H1 (cell line): Measurements from ENCODE around the gene MBLAC2. TPM values are rescaled to one million over a fixed set of nuclear protein-coding genes. Genes with fewer than 3 reads are reported as not detected.

Source experiments
- BRCA1 ChIP-seq: IDR thresholded peaks from 2 replicates; pipeline ENCODE4 v1.6.1; 2012; ENCODE audit warnings: low read depth, low read length, improper control_type of control experiment
- GABPA ChIP-seq: IDR thresholded peaks from 2 replicates; pipeline ENCODE4 v1.6.1; 2011; ENCODE audit warnings: mild to moderate bottlenecking, low read length, moderate library complexity, borderline replicate concordance; ENCODE audit not compliant: insufficient read depth
- POLR2AphosphoS5 ChIP-seq: IDR thresholded peaks from 2 replicates; pipeline ENCODE4 v1.6.1; 2011; ENCODE audit warnings: low read depth, low read length
- RBBP5 ChIP-seq: IDR thresholded peaks from 2 replicates; pipeline ENCODE4 v1.7.1; 2012; ENCODE audit warnings: low read depth, mild to moderate bottlenecking, inconsistent platforms, low read length, moderate library complexity, borderline replicate concordance
- SIRT6 ChIP-seq: IDR thresholded peaks from one replicate; pipeline ENCODE4 v1.7.1; 2012; ENCODE audit warnings: low read length, inconsistent platforms
- ZNF274 ChIP-seq: IDR thresholded peaks from 2 replicates; pipeline ENCODE4 v1.7.0; 2012; ENCODE audit warnings: low read length, borderline replicate concordance; ENCODE audit errors: extremely low read depth
- polyA plus RNA-seq, 7 experiments: library from polyadenylated mRNA; depleted of rRNA in 3 of 7; stranded (reverse) in 5 of 7; unstranded in 2 of 7; fragments of >200 nt in 5 of 7; fragments of 200-250 nt in 2 of 7; gene quantifications; 1 replicate in 5 of 7; 2 replicates in 1 of 7; 4 replicates in 1 of 7; pipeline versions ENCODE4 v1.2.1 to v1.2.3, GENCODE V29; 2011 to 2013; ENCODE audit warnings: missing spikeins in 2 of 7, mixed read lengths in 2 of 7
- total RNA-seq: library from RNA; stranded (reverse); fragmentation: NEBNext Ultra II Directional; extraction: Animal tissue kit (Norgen Biotek cat#: 25700); gene quantifications from 2 replicates; pipeline ENCODE4 v1.2.1, GENCODE V29; 2021
- TF ChIP-seq, protein P1 (sequence below): IDR thresholded peaks from 2 replicates; pipeline ENCODE4 v1.6.1; 2011; ENCODE audit warnings: low read length, improper control_type of control experiment

The MBLAC2 gene
- total and polyA plus RNA-seq, 2 of the 8 experiments (the other 6 are each of a cell fraction or from before 2014, with no cell fraction given): 2.8 to 6.7 TPM

DNA sequence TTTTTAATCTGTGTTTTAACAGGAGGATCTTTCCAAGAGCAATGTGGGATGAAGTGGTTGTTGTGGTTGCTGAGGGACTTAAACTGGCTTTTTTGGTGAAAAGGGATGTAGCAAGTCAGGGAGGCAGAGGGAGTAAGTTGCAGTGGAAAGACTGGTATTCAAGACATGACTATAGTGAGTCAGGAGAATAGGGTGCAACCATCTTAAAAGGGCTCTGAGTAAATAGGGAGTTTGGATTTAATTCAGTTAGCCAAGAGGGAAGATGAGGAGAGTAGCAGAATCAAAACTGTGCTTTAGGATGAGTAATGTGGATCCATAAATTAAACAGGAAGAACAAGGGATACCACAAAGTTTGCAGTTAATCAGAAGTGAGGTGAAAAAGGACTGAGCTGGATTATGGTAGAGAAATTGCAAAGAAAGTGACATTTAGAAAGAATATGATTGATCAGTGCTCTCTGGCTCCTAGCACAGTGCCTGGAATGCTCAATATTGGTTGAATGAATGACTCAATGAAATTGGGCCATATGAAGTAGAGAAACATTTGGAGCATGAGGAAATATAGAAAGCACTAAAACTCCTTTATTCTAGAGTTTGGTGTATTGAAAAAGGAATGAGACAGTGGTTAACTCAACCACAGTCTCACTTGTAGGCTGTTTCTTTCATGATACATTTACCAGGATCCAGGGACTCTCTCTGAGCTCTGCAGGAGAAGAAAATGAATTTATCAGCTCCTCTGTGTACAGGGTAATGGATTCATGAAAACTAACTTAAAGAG lies 5.2 kb upstream of the MBLAC2 start (continued):
- TF ChIP-seq ZNF274 (no peak), SIRT6 (no peak), RBBP5 (no peak), POLR2AphosphoS5 (no peak), BRCA1 (no peak), GABPA (no peak)
- TF ChIP-seq, protein P1, sequence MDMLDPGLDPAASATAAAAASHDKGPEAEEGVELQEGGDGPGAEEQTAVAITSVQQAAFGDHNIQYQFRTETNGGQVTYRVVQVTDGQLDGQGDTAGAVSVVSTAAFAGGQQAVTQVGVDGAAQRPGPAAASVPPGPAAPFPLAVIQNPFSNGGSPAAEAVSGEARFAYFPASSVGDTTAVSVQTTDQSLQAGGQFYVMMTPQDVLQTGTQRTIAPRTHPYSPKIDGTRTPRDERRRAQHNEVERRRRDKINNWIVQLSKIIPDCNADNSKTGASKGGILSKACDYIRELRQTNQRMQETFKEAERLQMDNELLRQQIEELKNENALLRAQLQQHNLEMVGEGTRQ: no peak
